GM23338 (cell line): ENCODE measurements around the gene FAF1. TPM values are rescaled to one million over a fixed set of nuclear protein-coding genes. Genes with fewer than 3 reads are reported as not detected.

Experiments used
- ATAC-seq: fragments of 200-7000 bp; cut with Tn5 transposase; 3 replicates; pipeline ENCODE4 v1.9.1; 2020
- DNase-seq: peaks from one replicate; pipeline ENCODE4 v3.0.0-alpha.2; 2015; ENCODE audit warnings: low spot score
- H2AFZ ChIP-seq: fragments of 200-600 bp; sonication (generic); 2 replicates; pipeline ENCODE4 v1.8.0; 2016; ENCODE audit warnings: antibody characterized with exemption, mild to moderate bottlenecking, moderate library complexity
- H3F3A ChIP-seq: fragments of 200-600 bp; sonication (generic); replicated peaks from 2 replicates; pipeline ENCODE4 v1.8.0; 2017; ENCODE audit warnings: antibody characterized with exemption, mixed run types, low read depth
- H3K27ac ChIP-seq: fragments of 200-600 bp; sonication (generic); 2 replicates; pipeline ENCODE4 v1.6.1; 2016; ENCODE audit warnings: low read depth
- H3K27me3 ChIP-seq: fragments of 200-600 bp; sonication (generic); 2 replicates; pipeline ENCODE4 v1.8.0; 2016; ENCODE audit warnings: mild to moderate bottlenecking, mixed run types, moderate library complexity; ENCODE audit not compliant: insufficient read depth
- H3K36me3 ChIP-seq: fragments of 200-600 bp; sonication (generic); 2 replicates; pipeline ENCODE4 v1.8.0; 2016; ENCODE audit warnings: mild to moderate bottlenecking; ENCODE audit not compliant: insufficient read depth
- H3K4me1 ChIP-seq: fragments of 200-600 bp; sonication (generic); 2 replicates; pipeline ENCODE4 v1.8.0; 2016; ENCODE audit warnings: mild to moderate bottlenecking, moderate library complexity; ENCODE audit not compliant: insufficient read depth
- H3K4me2 ChIP-seq: fragments of 200-600 bp; sonication (generic); 2 replicates; pipeline ENCODE4 v1.7.1; 2017; ENCODE audit warnings: mixed run types
- H3K4me3 ChIP-seq: fragments of 200-600 bp; sonication (generic); 2 replicates; pipeline ENCODE4 v1.6.1; 2016; ENCODE audit warnings: mixed run types
- H3K79me2 ChIP-seq: fragments of 200-600 bp; sonication (generic); replicated peaks from 2 replicates; pipeline ENCODE4 v1.8.0; 2017; ENCODE audit warnings: mild to moderate bottlenecking; ENCODE audit not compliant: insufficient read depth
- H3K9me2 ChIP-seq: fragments of 200-600 bp; sonication (generic); 2 replicates; pipeline ENCODE4 v1.8.0; 2017; ENCODE audit not compliant: insufficient read depth
- H4K20me1 ChIP-seq: fragments of 200-600 bp; sonication (generic); replicated peaks from 2 replicates; pipeline ENCODE4 v1.8.0; 2017; ENCODE audit warnings: mild to moderate bottlenecking; ENCODE audit not compliant: insufficient read depth
- H3K27ac Mint-ChIP-seq: 2 replicates; pipeline ENCODE4 v1.8.0; 2020; ENCODE audit warnings: inconsistent platforms, mild to moderate bottlenecking, moderate library complexity, mixed read lengths
- H3K27me3 Mint-ChIP-seq: 3 replicates; pipeline ENCODE4 v1.8.0; 2022; ENCODE audit warnings: low read depth, mild to moderate bottlenecking, moderate library complexity, mixed read lengths, inconsistent platforms; ENCODE audit not compliant: insufficient read depth, poor library complexity
- H3K36me3 Mint-ChIP-seq: 3 replicates; pipeline ENCODE4 v1.8.0; 2021; ENCODE audit warnings: low read depth, mild to moderate bottlenecking, inconsistent platforms, moderate library complexity, mixed read lengths
- H3K4me1 Mint-ChIP-seq: 3 replicates; pipeline ENCODE4 v1.8.0; 2020; ENCODE audit warnings: mild to moderate bottlenecking, inconsistent platforms, mixed read lengths
- H3K4me3 Mint-ChIP-seq: 3 replicates; pipeline ENCODE4 v1.8.0; 2021; ENCODE audit warnings: moderate library complexity, mild to moderate bottlenecking, inconsistent platforms, mixed read lengths
- H3K9me3 Mint-ChIP-seq: 3 replicates; pipeline ENCODE4 v1.8.0; 2020; ENCODE audit warnings: moderate library complexity, mild to moderate bottlenecking, inconsistent platforms, mixed read lengths
- CREB1 ChIP-seq: fragments of 250-450 bp; sonication (Bioruptor Pico); IDR thresholded peaks from 2 replicates; pipeline ENCODE4 v1.5.0; 2020; ENCODE audit warnings: low read depth, mild to moderate bottlenecking, moderate library complexity
- CTCF ChIP-seq, 2 experiments: fragments of 200-600 bp in 1 of 2; sonication (generic) in 1 of 2; conservative IDR thresholded peaks; 2 replicates each; pipeline versions ENCODE4 v1.5.1 to v1.6.1; 2016 to 2017; ENCODE audit warnings: antibody characterized with exemption in 2 of 2, low read depth in 2 of 2, mild to moderate bottlenecking in 2 of 2, moderate library complexity in 1 of 2
- EZH2phosphoT487 ChIP-seq: fragments of 200-600 bp; sonication (generic); IDR thresholded peaks from one replicate; pipeline ENCODE4 v1.8.1; 2018; ENCODE audit warnings: antibody characterized with exemption; ENCODE audit not compliant: unreplicated experiment
- POLR2AphosphoS5 ChIP-seq: IDR thresholded peaks from 2 replicates; pipeline ENCODE4 v1.6.1; 2016; ENCODE audit warnings: antibody characterized with exemption, low read depth
- STAT1 ChIP-seq: IDR thresholded peaks from one replicate; pipeline ENCODE4 v1.6.1; 2016; ENCODE audit warnings: antibody characterized with exemption; ENCODE audit not compliant: unreplicated experiment
- ZNF114 ChIP-seq: fragments of 250-450 bp; sonication (Bioruptor Pico); IDR thresholded peaks from 2 replicates; pipeline ENCODE4 v1.5.0; 2020; ENCODE audit warnings: mild to moderate bottlenecking, moderate library complexity
- ZNF462 ChIP-seq: fragments of 250-450 bp; sonication (Bioruptor Pico); IDR thresholded peaks from 2 replicates; pipeline ENCODE4 v1.5.0; 2020; ENCODE audit warnings: mild to moderate bottlenecking, moderate library complexity
- polyA plus RNA-seq: library from polyadenylated mRNA; unstranded; fragments of >200 nt; fragmentation: Nextera tagmentation; extraction: Ambion mirVana; gene quantifications from 2 replicates; pipeline ENCODE4 v1.2.1, GENCODE V29; 2016
- total RNA-seq: library from RNA; depleted of rRNA; stranded (reverse); fragments of >200 nt; shearing (Covaris generic); gene quantifications from 2 replicates; pipeline ENCODE4 v1.2.3, GENCODE V29; 2014

FAF1 gene
- total and polyA plus RNA-seq, 2 experiments from 2014 or later: 24.1 to 53.2 TPM

GRCh38 chr1:50615036-50615750 is 344.9 kb downstream of the FAF1 start (continued):
- no peak for TF ChIP-seq ZNF462
- no peak for TF ChIP-seq STAT1
- TF ChIP-seq POLR2AphosphoS5: no peak
- TF ChIP-seq CREB1: no peak
- TF ChIP-seq ZNF114 (CRISPR knock-in tag): no peak

- no peak overlapping the region for H3K4me3 ChIP-seq
- H4K20me1 ChIP-seq: no peaks in the 10 kb centered on the region
- no peak overlapping the region for H3K27ac ChIP-seq
- H3K79me2 ChIP-seq: no peaks in the 10 kb centered on the region
- H3F3A ChIP-seq: no peaks in the 10 kb centered on the region
- no peaks in the 10 kb centered on the region for H3K27me3 ChIP-seq
- no peak for DNase-seq
- Mint-ChIP-seq H3K36me3 (no peaks in the 10 kb centered on the region), H3K27me3 (no peaks in the 10 kb centered on the region), H3K4me3 (no peak overlapping the region), H3K9me3 (no peaks in the 10 kb centered on the region), H3K4me1 (peaks cover 8% of the 10 kb centered on the region), H3K27ac (no peak overlapping the region; the same call in 1 of the 2 replicates)
- no peaks in the 10 kb centered on the region for H3K9me2 ChIP-seq
- ATAC-seq: no peak
- no peak overlapping the region for H3K4me2 ChIP-seq
- H3K4me1 ChIP-seq: peaks cover 7% of the 10 kb centered on the region
- H3K36me3 ChIP-seq: no peaks in the 10 kb centered on the region
- no peak overlapping the region for H2AFZ ChIP-seq
- TF ChIP-seq CTCF (conservative IDR thresholded peaks at IDR 0.05; ENCODE audit: low read depth in 2 of 2): no peak
- no peak for TF ChIP-seq ZNF462
- TF ChIP-seq POLR2AphosphoS5: no peak
- TF ChIP-seq EZH2phosphoT487: no peak
- TF ChIP-seq CREB1: no peak
Observed at GRCh38 chr1:50611675-50612074, 348.4 kb downstream of the FAF1 start.
